ENCODE data around the gene DAB1.
"Not testable (repeated sequence)": the region's sequence is repeated elsewhere in the genome, so short reads cannot be mapped to it uniquely, and the experiment has no call there.

DNA sequence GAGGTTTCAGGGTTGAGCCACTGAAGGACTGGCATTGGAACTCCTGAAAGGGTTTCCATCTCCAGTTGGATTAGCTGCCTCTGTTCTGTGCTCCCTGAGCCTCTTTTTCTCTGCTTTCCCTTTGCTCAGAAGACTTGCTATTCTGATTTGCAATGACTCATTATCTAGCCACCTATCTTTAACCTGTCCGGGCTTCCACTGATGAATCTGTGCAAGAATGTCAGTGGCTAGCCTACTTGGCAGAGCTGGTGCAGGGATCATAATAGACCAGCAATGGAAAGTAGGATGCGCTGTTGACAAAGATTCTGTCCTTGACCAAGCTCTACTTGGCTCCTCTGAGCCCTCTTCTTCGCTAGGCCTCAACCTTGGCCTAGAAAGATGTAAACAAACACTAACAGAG, 336.2 kb downstream of the DAB1 start:
- TF ChIP-seq CTCF (conservative IDR thresholded peaks at IDR 0.05 in 1 of 2, IDR thresholded peaks at IDR 0.05 in 1 of 2; ENCODE audit: extremely low read depth in 1 of 2, insufficient read depth in 1 of 2, low read depth in 1 of 2, low read length in 2 of 2); EZH2 (IDR thresholded peaks at IDR 0.05; ENCODE audit: borderline replicate concordance, low read length): not testable (repeated sequence)
